Activated CD8-positive, alpha-beta memory T cell treated with anti-CD3 and anti-CD28 coated beads for 24 hours (primary cell): ENCODE data around the gene ZBED5.
A peak's percentile ranks its signal among the peaks of the same experiment; 100 is the strongest.
"Not testable (repeated sequence)": the region's sequence is repeated elsewhere in the genome, so short reads cannot be mapped to it uniquely, and the experiment has no call there.

Experiments
- DNase-seq: peaks from one replicate; pipeline ENCODE4 v3.0.0-alpha.2; 2020

Gene ZBED5

GRCh38 chr11:10836884-10837283 lies 21.0 kb downstream of the ZBED5 start:
- not testable (repeated sequence) for DNase-seq

DNA sequence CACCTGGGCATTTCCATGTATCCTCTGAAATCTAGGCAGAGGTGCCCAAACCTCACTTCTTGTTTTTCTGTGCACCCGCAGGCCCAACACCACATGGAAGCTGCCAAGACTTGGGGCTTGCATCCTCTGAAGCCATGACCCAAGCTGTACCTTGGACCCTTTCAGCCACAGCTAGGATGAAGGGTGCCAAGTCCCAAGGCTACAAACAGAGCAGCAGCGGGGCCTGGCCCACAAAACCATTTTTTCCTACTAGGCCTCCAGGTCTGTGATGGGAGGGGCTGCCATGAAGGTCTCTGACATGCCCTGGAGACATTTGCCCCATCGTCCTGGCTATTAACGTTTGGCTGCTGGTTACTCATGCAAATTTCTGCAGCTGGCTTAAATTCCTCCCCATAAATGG lies 28.7 kb downstream of the ZBED5 start:
- no peak for DNase-seq

DNA sequence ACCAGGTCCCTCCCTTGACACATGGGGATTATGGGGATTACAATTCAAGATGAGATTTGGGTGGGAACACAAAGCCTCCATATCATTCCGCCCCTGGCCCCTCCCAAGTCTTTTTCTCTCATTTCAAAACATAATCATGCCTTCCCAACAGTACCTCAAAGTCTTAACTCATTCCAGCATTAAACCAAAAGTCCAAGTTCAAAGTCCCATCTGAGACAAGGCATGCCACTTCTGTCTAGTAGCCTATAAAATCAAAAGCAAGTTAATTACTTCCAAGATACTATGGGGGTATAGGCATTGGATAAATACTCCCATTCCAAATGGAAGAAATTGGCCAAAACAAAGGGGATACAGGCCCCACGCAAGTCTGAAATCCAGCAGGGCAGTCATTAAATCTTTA lies 29.5 kb downstream of the ZBED5 start:
- no peak for DNase-seq

- no peak for DNase-seq
These were observed 33.0 kb downstream of the ZBED5 start for GRCh38 chr11:10824888-10825287.

DNA sequence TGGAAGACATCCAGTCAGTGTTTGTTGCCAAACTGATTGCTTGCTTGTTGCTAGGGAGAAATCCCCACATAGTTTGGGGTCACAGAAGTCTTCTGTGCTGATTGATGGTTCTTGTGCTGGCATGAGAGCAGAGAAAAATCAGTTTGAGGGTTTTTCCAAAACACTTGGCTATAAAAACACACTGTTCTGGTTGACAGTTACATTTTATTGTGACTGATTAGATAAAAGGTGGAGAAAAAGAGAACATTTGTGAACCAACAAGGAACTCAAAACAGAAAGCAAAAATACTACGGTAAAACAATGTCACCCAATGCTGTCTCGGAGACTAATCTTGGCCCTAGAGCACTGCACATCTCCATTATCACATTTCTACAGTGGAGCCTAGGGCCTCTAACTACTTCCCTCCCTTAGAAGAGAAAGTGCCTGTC lies 34.7 kb downstream of the ZBED5 start:
- no peak for DNase-seq

DNA sequence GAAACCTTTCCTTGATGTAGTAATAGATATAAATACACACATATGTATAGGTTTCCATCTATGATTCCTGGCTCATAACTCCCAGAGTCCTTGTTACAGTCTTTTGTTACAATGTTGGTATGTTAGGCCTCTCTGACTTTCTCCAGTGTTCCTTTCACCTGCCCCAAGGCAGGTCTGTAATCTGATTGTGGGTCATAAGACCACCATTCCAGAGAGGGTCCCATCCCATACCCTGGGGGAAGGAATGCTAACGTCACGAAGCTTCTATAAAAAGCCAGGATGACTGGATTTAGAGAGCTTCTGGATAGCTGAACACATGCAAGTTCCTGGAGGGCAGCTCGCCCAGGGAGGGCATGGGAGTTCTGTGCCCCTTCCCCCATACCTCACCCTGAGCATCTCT lies 35.4 kb downstream of the ZBED5 start:
- DNase-seq, result not testable (repeated sequence)

DNA sequence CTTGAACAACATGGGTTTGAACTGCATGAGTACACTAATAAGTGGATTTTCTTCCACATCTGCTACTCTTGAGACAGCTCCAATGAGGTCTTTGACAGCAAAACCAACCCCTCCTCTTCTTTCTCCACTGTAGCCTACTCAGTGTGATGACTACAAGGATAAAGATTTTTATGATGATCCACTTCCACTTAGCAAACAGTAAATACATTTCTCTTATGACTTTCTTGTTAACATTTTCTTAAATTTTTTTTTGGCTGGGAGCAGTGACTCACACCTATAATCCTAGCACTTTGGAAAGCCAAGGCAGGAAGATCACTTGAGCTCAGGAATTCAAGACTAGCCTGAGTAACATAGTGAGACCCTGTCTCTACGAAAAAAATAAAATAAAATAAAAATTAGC lies 39.3 kb downstream of the ZBED5 start:
- DNase-seq, result no peak

DNA sequence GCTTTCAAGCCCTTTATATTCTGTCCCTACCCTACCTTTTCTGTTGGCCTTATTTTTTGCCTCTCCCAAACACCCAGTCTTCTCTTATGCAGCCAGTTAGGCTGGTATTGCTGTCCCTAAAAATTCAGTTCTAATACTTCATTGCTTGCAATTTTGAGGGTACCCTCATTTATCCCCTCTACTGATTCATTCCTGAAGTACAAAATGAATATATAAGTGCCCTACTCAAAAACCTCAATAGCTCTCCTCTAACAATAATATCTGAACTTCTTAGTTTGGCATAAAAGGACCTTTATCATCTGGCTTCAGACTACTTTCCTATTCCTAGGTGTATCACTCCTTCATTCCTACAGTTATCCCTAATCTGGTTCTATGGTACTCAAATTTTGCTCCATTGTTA lies 43.9 kb downstream of the ZBED5 start:
- DNase-seq, result no peak

GRCh38 chr11:10809373-10810160 lies 48.3 kb downstream of the ZBED5 start:
- DNase-seq, result no peak

- DNase-seq, result peak; percentile 99
These were observed 49.1 kb downstream of the ZBED5 start, which contains the start of gene EIF4G2 for GRCh38 chr11:10808553-10809372. Gene EIF4G2, minus strand, starts transcription at chr11:10808926.

DNA sequence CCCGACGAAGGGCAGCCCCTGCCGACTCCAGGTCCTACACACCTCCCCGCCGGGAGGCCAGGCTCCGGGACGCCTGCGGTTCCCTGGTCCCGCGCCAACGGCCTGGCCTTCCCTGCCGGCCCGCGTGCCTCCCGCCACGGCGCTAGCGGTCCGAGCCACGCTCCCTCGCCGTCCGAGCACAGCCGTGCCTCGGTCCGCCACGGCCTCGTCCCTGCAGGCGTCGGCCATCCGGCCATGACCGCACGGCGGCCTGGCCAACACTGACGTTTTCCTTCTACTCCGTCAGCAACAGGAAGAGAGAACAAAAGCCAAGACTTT lies 49.7 kb downstream of the ZBED5 start:
- no peak for DNase-seq

GRCh38 chr11:10807493-10808234 lies 50.2 kb downstream of the ZBED5 start:
- peak; percentile 83 for DNase-seq

GRCh38 chr11:10806206-10806605 lies 51.6 kb downstream of the ZBED5 start:
- DNase-seq, result no peak

DNA sequence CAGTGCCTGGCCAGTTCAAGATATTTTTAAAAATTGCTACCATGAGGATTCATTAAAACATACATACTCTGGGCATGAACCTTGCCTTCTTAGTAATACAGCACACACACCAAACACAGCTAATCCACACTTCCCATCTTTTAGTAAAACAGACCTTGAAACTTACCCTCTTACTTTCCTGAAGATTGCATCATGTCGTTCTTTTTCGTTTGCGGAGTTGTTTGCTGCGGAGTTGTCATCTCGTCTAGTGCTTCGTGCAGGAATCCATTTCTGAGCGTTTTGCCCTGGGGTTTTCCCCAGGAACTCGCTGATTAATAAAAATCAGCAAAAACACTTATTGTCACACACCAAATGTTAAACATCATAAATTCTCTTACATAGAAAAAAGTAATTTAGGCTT lies 52.1 kb downstream of the ZBED5 start:
- DNase-seq, result no peak

DNA sequence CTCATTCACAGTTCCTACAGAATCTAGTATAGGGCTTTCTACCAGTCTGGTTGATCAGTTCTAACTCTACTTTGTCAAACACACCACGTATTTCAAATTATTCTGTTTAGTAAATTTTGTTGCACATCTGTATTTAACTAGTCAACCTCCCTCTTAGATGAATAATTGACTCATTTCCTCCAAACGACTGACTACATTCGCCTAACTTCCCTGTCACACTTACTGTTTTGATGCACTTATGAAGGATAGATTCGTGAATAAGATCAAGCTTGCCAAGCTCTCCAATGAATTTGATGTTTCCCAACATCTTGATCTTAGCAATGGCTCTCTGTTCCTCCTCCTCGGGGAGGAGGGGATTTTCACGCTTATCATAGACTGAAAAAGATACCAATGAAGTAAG lies 54.2 kb downstream of the ZBED5 start:
- DNase-seq, result no peak
